Fibroblast of peridontal ligament (primary cell): ENCODE measurements around the gene FSCN2.
"Not testable (repeated sequence)": the region's sequence is repeated elsewhere in the genome, so short reads cannot be mapped to it uniquely, and the experiment has no call there.

Experiments
- DNase-seq: peaks from one replicate; pipeline ENCODE4 v3.0.0-alpha.2; 2010; ENCODE audit errors: extremely low read depth

Gene FSCN2

GRCh38 chr17:81528384-81528650 is 140 bp downstream of the FSCN2 start:
- DNase-seq = no peak

- no peak for DNase-seq
Measured at GRCh38 chr17:81528651-81529436, 667 bp downstream of the FSCN2 start.

GRCh38 chr17:81529437-81529803 is 1.2 kb downstream of the FSCN2 start:
- no peak for DNase-seq

- DNase-seq = not testable (repeated sequence)
Measured at GRCh38 chr17:81531013-81531412, 2.8 kb downstream of the FSCN2 start.

- DNase-seq = not testable (repeated sequence)
Measured at GRCh38 chr17:81531998-81532404, 3.8 kb downstream of the FSCN2 start.

GRCh38 chr17:81532490-81533287 is 4.5 kb downstream of the FSCN2 start:
- no peak for DNase-seq

GRCh38 chr17:81533339-81534141 is 5.4 kb downstream of the FSCN2 start:
- no peak for DNase-seq

- DNase-seq = no peak
Measured at GRCh38 chr17:81534157-81535006, 6.2 kb downstream of the FSCN2 start.

GRCh38 chr17:81535007-81535328 is 6.8 kb downstream of the FSCN2 start:
- no peak for DNase-seq

- no peak for DNase-seq
Measured at GRCh38 chr17:81535480-81536298, 7.5 kb downstream of the FSCN2 start.

GRCh38 chr17:81536299-81537290 is 8.4 kb downstream of the FSCN2 start:
- DNase-seq = no peak

GRCh38 chr17:81537343-81537855 is 9.2 kb downstream of the FSCN2 start:
- no peak for DNase-seq

- DNase-seq = no peak
Measured at GRCh38 chr17:81537856-81538555, 9.8 kb downstream of the FSCN2 start.

GRCh38 chr17:81538651-81539570 is 10.7 kb downstream of the FSCN2 start:
- no peak for DNase-seq

GRCh38 chr17:81539571-81539900 is 11.4 kb downstream of the FSCN2 start:
- DNase-seq = no peak

GRCh38 chr17:81539961-81540675 is 11.9 kb downstream of the FSCN2 start:
- no peak for DNase-seq

- DNase-seq = no peak
Measured at GRCh38 chr17:81540676-81541027, 12.5 kb downstream of the FSCN2 start.
